ENCODE measurements around the gene SLC25A13.

GRCh38 chr7:96080027-96080426, 241.9 kb downstream of the SLC25A13 start:
- TF ChIP-seq POLR2A (IDR thresholded peaks at IDR 0.05; ENCODE audit: control extremely low read depth in 1 of 2, low read depth in 2 of 2, low read length in 2 of 2) (no peak), CTCF (IDR thresholded peaks at IDR 0.05; ENCODE audit: control extremely low read depth in 1 of 3, insufficient read depth in 1 of 3, low read depth in 1 of 3, low read length in 3 of 3) (no peak), TCF12 (IDR thresholded peaks at IDR 0.05; ENCODE audit: low read depth, low read length) (no peak), EZH2 (IDR thresholded peaks at IDR 0.05; ENCODE audit: low read depth, low read length, severe bottlenecking) (no peak), SIN3A (conservative IDR thresholded peaks at IDR 0.05 in 1 of 2, IDR thresholded peaks at IDR 0.05 in 1 of 2; ENCODE audit: low read depth in 1 of 2, low read length in 2 of 2) (no peak), HDAC6 (IDR thresholded peaks at IDR 0.05; ENCODE audit: low read depth, low read length) (no peak), CHD7 (IDR thresholded peaks at IDR 0.05; ENCODE audit: insufficient replicate concordance, low read length) (no peak), EP300 (IDR thresholded peaks at IDR 0.05; ENCODE audit: borderline replicate concordance in 1 of 2, low read depth in 2 of 2, low read length in 2 of 2) (no peak), POLR2AphosphoS5 (IDR thresholded peaks at IDR 0.05; ENCODE audit: low read depth, low read length) (no peak), JUN (IDR thresholded peaks at IDR 0.05; ENCODE audit: low read depth, low read length) (no peak), ZNF274 (IDR thresholded peaks at IDR 0.05; ENCODE audit: borderline replicate concordance, extremely low read depth, low read length) (no peak), BACH1 (IDR thresholded peaks at IDR 0.05; ENCODE audit: low read length) (no peak)

All from H1 (cell line).